GM18526 (cell line): ENCODE results near the gene GDF11.

Experiments
- POLR2A ChIP-seq: IDR thresholded peaks from 3 replicates; pipeline ENCODE4 v1.6.1; 2011; ENCODE audit not compliant: insufficient read length; ENCODE audit errors: extremely low read depth

GDF11 gene

GRCh38 chr12:55717011-55718007, 25.6 kb upstream of the GDF11 start:
- no peak for TF ChIP-seq POLR2A

DNA sequence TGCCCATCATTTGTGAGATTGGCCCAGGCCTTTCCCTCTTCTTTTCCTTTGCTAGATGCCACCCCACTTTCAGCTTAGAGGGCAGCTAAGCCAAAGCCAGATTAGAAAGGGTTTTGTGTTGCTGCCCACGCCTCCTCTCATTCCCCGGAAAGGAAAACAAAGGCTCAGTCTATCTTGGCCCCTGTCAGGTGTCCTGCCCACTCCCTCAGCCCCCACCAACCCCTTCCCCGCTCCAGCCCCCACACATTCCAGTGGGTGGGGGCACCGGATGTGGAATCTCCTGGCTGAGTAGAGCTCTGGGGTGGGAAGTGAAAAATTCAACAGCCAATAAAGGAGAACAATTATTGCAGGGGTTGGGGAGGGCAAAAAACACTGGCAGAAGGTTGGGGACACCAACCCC, 24.9 kb upstream of the GDF11 start:
- no peak for TF ChIP-seq POLR2A

DNA sequence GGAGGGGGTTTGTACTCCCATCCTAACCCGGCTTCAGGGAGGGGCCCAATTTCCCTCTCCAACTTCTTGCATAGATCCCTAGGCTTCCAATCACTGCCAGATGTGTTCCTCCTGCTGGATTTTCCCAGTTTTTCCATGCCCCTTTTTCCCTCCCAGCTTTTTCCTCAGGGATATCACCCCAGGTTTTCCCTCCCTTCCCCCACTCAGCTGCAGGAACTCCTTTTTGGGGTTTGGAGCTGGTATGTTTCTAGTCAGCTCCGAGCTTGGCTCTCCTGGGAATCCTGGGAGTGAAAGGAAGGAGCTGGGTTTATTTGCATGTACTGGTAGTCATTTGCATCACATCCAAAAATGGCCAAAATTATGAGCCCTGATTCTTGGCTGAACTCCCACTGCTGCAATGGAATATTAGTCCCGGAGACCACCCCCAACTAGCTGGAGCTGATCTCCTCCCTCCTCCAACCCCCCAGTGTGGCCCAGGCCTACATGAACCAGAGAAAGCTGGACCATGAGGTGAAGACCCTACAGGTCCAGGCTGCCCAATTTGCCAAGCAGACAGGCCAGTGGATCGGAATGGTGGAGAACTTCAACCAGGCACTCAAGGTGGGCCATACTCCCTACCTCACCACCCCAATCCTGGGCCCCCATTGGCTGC, 24.2 kb upstream of the GDF11 start:
- no peak for TF ChIP-seq POLR2A

GRCh38 chr12:55719371-55719770, 23.6 kb upstream of the GDF11 start:
- TF ChIP-seq POLR2A = no peak

- no peak for TF ChIP-seq POLR2A
Measured at GRCh38 chr12:55720071-55720564, 22.8 kb upstream of the GDF11 start, which contains the start of gene RDH5. Gene RDH5, plus strand, starts transcription at chr12:55720393. Its CDS starts 792 bp downstream, at chr12:55721185.

- TF ChIP-seq POLR2A = no peak
Measured at GRCh38 chr12:55720894-55721444, 22.0 kb upstream of the GDF11 start.

GRCh38 chr12:55721601-55722213, 21.2 kb upstream of the GDF11 start:
- no peak for TF ChIP-seq POLR2A

DNA sequence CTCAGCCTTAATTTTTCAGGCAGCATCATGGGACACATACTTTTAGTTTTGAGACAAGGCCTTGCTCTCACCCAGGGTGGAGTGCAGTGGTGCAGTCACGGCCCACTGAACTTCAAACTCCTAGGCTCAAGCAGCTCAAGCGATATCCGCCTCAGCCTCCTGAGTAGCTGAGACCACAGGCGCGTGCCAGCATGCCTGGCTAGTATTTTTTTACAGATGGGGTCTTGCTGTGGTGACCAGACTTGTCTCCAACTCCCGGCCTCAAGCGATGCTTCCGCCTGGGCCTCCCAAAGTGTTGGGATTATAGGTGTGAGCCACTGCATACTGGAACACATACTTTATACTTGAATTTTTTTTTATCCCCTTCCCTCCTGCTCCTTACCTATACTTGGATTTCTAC, 20.0 kb upstream of the GDF11 start:
- no peak for TF ChIP-seq POLR2A

- no peak for TF ChIP-seq POLR2A
Measured at GRCh38 chr12:55723516-55724225, 19.3 kb upstream of the GDF11 start.

GRCh38 chr12:55724226-55724939, 18.5 kb upstream of the GDF11 start:
- no peak for TF ChIP-seq POLR2A

GRCh38 chr12:55724940-55725309, 18.0 kb upstream of the GDF11 start:
- TF ChIP-seq POLR2A = no peak

GRCh38 chr12:55725556-55725955, 17.4 kb upstream of the GDF11 start:
- no peak for TF ChIP-seq POLR2A

DNA sequence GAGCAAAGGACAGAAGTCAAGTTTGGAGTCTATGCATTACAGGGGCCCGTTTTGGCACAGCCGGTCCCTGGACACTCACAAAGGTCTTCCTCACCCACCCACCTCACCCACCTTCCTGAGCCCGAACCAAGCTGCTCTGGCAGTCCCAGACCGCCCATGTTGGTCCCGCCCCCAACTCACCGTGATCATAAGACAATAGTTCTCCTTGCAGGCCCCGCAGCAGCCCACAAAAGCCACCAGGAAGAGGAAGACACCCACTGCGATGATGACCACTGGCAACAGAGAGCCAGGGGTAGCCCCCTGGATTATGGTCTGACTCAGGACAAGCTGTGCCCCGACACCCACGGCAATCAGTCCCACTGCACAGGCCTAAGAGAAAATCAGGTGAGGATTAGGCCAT, 16.0 kb upstream of the GDF11 start:
- TF ChIP-seq POLR2A = no peak

DNA sequence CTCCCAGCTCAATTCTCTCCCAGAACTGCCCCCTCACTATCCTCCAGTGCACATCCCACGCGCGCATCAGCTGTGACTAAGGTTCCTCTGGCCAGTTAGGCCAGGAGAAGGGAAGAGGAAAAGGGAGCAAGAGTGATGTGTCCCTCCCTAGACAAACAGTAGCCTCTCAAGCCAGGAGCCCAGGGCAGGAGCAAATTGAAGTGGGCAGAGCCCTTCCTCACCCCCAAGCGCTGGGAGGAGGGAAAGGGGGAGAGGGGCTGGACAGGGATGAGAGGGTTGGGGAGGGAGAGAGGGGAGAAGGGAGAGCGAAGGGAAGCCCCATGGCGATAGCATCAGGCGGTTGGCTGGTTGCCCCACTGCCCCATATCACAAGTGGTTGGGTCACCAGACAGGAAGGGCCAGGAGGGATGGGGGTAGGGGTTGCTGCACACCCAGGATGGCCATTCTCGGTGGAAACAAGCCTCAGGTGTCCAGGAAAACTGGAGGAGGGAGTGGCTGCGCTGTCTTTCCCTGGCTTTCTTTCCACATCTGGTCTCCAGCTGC, 15.2 kb upstream of the GDF11 start:
- TF ChIP-seq POLR2A = no peak
